H54 (cell line): ENCODE data around the gene UTP15.

Source experiments
- DNase-seq: peaks from one replicate; pipeline ENCODE4 v3.0.0; 2011; ENCODE audit warnings: low spot score, mixed read lengths; ENCODE audit not compliant: insufficient read length
- FAIRE-seq: peaks from 3 replicates; lab custom pipeline; 2011; peaks lifted over from hg19 to GRCh38; lab: Jason Lieb, UNC
- POLR2A ChIP-seq: IDR thresholded peaks from 2 replicates; pipeline ENCODE4 v1.6.1; 2011; ENCODE audit warnings: low read depth, mild to moderate bottlenecking, low read length

UTP15 gene

GRCh38 chr5:73592551-73592950 is 27.0 kb downstream of the UTP15 start:
- FAIRE-seq (peak; percentile 84), DNase-seq (no peak)
- no peak for TF ChIP-seq POLR2A

GRCh38 chr5:73596705-73597328 is 31.3 kb downstream of the UTP15 start:
- no peak for TF ChIP-seq POLR2A
- FAIRE-seq, result peak; percentile 95
- no peak for DNase-seq

DNA sequence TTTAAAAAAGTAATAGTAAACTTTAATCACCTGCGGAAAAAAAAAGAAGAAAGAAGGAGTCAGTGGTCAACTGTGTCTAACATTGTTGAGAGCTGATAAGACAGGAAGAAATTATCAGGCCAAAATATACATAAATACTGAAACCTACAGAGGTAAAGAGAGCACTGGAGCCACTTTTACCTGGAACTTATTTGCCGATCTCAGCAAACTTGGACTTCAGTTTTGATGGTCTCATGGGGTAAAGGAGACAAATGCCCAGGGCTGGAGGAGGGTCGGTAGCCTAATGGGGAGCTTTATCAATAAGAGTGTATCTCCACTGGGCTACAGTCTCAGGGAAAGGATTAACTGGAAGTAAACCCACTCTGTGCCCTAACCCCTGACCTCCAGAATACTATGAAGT is 33.8 kb downstream of the UTP15 start:
- no peak for DNase-seq
- no peak for TF ChIP-seq POLR2A
- FAIRE-seq, result no peak

DNA sequence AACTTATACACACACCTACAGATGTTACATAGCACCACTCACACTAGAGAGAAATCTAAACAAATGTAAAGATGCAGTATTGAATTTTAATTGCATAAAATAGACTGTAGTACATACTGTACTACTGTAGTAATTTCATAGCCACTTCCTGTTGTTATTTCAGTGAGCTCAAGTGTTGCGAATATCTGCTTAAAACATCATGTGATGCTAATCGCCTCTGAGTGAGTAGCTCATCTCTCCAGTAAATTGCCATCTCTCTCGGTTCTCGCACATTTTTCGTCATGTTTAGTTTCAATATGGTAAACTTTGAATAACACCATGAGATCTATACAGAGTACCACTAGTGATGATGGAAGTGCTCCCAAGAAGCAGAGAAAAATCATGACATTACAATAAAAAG is 38.5 kb downstream of the UTP15 start:
- FAIRE-seq (no peak), DNase-seq (no peak)
- no peak for TF ChIP-seq POLR2A

DNA sequence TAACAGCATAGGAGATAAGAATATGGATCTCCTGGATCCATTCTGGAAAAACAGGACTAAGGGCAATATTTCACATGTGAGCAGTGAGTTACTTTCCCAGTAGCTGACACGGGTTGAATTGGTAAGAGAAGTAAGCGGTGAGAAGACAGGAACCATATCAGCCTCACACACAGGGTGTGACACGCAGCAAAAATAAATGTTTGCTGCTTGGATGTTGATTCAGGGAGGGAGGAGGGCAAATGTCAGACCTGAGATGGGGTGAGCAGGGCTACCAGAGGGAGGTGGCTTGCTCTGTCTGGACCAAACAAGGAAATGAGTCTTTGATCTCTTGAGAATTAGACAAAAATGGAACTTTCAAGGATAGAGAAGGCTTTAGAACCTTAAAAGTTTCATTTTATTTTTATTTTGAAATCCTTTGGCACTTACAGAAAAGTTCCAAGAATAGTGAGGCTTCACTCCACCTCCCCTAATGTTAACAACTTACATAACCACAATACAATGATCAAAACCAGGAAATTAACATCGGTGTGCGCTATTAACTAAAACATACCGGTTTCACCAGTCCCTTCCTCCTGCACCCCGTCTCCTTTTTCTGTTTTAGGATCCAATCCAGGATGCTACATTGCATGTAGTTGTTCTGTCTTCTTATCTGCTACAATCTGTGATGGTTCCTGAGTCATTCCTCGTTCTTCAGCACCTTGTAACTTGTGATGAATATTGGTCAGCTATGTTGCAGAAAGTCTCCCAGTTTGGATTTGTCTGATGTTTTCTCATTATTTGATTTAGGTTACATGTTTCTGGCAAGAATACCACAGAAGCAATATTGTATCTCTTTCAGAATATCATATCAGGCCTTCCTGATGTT is 39.9 kb downstream of the UTP15 start:
- TF ChIP-seq POLR2A, result no peak
- FAIRE-seq (peak; percentile 96), DNase-seq (no peak)

GRCh38 chr5:73606206-73606753 is 40.7 kb downstream of the UTP15 start:
- FAIRE-seq (peak; percentile 33), DNase-seq (no peak)
- TF ChIP-seq POLR2A, result no peak

- FAIRE-seq (no peak), DNase-seq (no peak)
- TF ChIP-seq POLR2A, result no peak
Observed at GRCh38 chr5:73607228-73607627, 41.7 kb downstream of the UTP15 start.

- DNase-seq (no peak), FAIRE-seq (no peak)
- no peak for TF ChIP-seq POLR2A
Observed at GRCh38 chr5:73612799-73613198, 47.3 kb downstream of the UTP15 start.

DNA sequence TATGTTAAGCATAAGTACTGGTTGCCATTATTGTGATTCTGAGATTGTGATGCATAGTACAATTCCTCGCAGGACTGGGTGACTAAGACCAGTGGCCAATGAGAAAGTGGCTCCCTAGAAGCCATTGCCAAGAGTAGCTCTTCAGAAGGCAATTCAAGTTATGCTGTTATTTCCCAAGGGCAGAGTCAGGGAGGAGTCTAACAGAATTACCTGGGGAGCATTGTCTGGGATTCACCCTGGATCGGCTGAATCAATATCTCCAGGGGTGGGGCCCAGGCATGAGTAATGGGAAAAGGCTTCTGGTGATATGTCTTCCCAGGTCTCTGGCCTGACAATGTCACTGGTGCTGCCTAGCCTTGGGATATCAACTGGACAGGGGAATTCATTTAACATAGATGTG is 49.5 kb downstream of the UTP15 start:
- FAIRE-seq, result no peak
- no peak for TF ChIP-seq POLR2A
- no peak for DNase-seq

DNA sequence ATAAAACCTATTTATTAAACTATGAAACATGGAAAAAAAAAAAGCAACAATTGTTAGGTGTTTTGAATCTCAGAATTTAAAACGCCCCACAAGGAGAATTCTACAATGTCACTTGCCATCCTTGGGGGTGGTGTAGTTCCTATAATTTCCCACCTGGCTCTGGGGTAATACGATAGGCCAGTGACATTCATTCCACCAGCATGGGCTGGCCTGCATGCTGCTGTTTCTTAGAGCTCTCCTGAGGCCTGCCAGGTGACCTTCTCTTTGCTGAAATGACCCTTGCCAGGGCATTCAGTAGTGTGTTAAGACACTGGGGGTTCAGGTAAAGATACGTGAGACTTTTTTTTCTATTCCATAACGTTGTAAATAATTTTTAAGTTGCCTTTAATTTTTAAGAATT is 50.4 kb downstream of the UTP15 start:
- TF ChIP-seq POLR2A, result no peak
- no peak for FAIRE-seq
- DNase-seq, result no peak

DNA sequence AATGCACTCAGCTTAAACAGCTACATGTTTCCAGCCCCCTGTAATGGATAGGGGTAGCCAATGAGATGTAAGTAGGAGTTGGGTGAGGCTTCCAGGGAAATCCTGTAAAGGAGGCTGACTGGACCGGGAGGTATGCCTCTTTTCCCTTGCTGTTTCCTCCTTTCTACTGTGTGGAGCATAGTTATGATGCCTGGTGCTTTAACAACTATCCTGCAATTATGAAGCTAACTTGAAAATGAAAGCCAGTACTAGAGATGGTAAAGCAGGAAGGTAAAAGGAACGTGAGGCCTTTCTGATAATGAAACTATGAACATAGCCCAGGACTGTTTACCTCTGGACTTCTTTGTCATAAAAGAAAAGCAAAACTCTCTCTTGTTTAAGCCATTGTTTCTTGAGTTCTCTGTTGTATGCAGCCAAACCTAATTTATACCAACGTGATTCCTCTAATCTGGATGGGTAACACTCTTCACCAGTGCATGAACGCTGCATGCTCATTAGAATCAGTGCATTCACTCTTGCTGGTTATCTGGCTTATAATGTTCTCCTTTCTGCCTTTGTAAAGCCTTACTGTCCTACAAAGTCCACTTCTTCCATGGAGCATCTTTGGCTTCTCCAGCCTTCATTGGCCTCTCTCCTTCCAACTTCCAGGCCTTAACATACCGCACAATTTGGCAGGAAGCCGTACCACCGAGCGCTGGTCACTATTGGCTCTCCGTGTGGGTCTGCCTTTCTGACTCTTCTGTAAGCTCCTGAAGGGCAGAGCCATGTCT is 52.2 kb downstream of the UTP15 start:
- no peak for TF ChIP-seq POLR2A
- DNase-seq, result no peak
- FAIRE-seq, result peak; percentile 71

- no peak for TF ChIP-seq POLR2A
- DNase-seq, result no peak
Observed at GRCh38 chr5:73619606-73620333, 54.2 kb downstream of the UTP15 start.

GRCh38 chr5:73620334-73620687 is 54.8 kb downstream of the UTP15 start:
- DNase-seq, result no peak
- TF ChIP-seq POLR2A, result no peak
- FAIRE-seq, result no peak

More at GRCh38 chr5:73619606-73620333, 54.2 kb downstream of the UTP15 start:
- no peak for FAIRE-seq

- FAIRE-seq, result no peak
- no peak for TF ChIP-seq POLR2A
- no peak for DNase-seq
Observed at GRCh38 chr5:73623060-73623459, 57.5 kb downstream of the UTP15 start.
